BLaER1 treated with 17β-estradiol and CSF1 and Interleukin-3, amounts not matched to agents 10 nM and 100 nM (cell line): ENCODE results near the gene TNS1.

ENCODE experiments used
- H3K27ac ChIP-seq, 11 experiments: shearing (Covaris generic); formaldehyde crosslinking; 2 replicates each; pipeline ENCODE4 v1.8.1; 2022
- H3K27me3 ChIP-seq, 11 experiments: shearing (Covaris generic); formaldehyde crosslinking; 2 replicates each; pipeline ENCODE4 v1.8.1; 2022
- H3K36me3 ChIP-seq, 11 experiments: shearing (Covaris generic); formaldehyde crosslinking; 2 replicates each; pipeline ENCODE4 v1.8.1; 2022
- H3K4me1 ChIP-seq, 10 experiments: shearing (Covaris generic); formaldehyde crosslinking; 2 replicates each; pipeline ENCODE4 v1.8.1; 2022
- H3K4me2 ChIP-seq, 11 experiments: shearing (Covaris generic); formaldehyde crosslinking; 2 replicates each; pipeline ENCODE4 v1.8.1; 2022
- H3K4me3 ChIP-seq, 10 experiments: shearing (Covaris generic); formaldehyde crosslinking; 2 replicates each; pipeline ENCODE4 v1.8.1; 2022
- H3K9ac ChIP-seq, 11 experiments: shearing (Covaris generic); formaldehyde crosslinking; 2 replicates each; pipeline ENCODE4 v1.8.1; 2022
- H3K9me3 ChIP-seq, 11 experiments: shearing (Covaris generic); formaldehyde crosslinking; replicated peaks in 1 of 11; 2 replicates each; pipeline ENCODE4 v1.8.1; 2022
- H4K20me1 ChIP-seq, 11 experiments: shearing (Covaris generic); formaldehyde crosslinking; 2 replicates each; pipeline ENCODE4 v1.8.1; 2022
- Cebpa-rat ChIP-seq, 11 experiments: shearing (Covaris generic); IDR thresholded peaks; 2 replicates each; pipeline ENCODE4 v1.8.1; 2022

The TNS1 gene

DNA sequence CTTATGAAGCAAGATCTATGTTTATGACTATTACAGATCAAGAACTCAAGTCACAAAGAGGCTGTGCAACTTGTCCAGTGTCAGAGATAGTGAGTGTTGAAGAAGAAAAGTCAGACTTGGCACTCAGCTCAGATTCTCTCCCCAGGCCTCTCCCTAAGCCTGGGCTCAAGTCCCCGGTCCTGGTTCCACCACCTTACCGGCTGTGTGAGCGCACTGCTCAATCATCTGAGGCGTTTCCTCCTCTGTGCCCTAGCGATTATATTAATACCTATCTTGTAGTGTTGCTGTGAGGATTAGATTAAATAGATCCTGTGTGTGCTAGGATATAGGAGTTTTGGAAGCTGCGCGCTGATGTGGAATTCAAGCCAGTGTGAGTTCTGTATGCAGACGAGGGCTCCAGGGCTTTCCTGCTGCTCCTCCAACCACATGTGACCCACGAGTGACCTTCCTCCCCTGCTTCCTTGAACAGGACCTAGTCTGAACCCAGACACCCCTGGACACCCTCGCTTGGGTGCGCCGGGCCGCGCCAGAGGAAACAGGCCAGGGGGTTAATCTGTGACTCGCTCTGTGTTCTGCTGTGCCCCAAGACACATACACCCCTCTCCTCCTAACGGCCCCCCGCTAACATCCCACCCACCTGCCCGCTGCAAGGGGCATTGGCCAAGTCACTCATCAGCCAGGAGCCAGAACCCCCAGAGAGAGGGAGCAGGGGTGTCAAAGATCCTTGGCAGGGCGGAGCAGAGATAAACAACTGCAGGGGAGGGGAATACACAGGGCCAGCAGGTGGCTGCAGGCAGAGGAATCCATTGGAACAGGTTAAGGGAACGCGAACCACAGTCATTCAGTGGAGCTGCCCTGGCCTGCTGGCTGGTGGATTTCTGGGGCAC lies 38.3 kb downstream of the TNS1 start:
- no peaks in the 10 kb centered on the region for H3K27me3 ChIP-seq
- H3K27ac ChIP-seq = no peak overlapping the region
- no peaks in the 10 kb centered on the region; a peak in 2 of 22 replicates for H4K20me1 ChIP-seq
- H3K9ac ChIP-seq = no peak overlapping the region
- H3K9me3 ChIP-seq = peaks cover 0 to under 1% (median 0%) of the 10 kb centered on the region in 11 experiments; a peak in 1 of 22 replicates
- H3K4me2 ChIP-seq = peak overlapping the region in 3 of 11 experiments; percentile 15 to 22 (median 18); a peak in 2 of 22 replicates
- H3K4me3 ChIP-seq = no peak overlapping the region
- H3K36me3 ChIP-seq = peaks cover 0 to 22% (median 0%) of the 10 kb centered on the region in 11 experiments; a peak in 7 of 22 replicates
- TF ChIP-seq Cebpa-rat (IDR thresholded peaks at IDR 0.05) = no peak
- peaks cover 0 to 20% (median 13%) of the 10 kb centered on the region in 10 experiments; a peak in 10 of 20 replicates for H3K4me1 ChIP-seq

DNA sequence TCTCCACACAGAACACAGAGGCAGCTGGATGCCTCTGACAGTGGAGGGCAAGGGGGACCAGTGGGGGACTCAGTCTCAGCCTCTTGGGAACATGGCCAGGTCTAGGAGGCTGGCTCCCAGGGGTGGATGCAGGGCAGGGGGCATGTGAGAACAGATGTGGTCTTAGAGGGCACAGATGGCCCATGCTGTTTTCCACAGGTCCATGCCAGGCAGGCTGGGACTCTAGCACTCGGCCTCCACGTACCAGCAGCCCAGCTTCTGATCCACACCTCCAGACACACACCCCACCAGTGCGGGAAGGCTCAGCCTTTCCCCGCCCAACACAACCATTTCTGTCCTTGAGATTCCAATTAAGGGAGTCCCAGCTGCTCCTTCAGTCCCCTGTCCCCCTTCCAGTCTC lies 42.4 kb downstream of the TNS1 start:
- no peak for TF ChIP-seq Cebpa-rat (IDR thresholded peaks at IDR 0.05)
- Histone ChIP-seq H3K27me3 (no peaks in the 10 kb centered on the region), H3K27ac (no peak overlapping the region), H3K4me3 (no peak overlapping the region), H3K9me3 (no peaks in the 10 kb centered on the region), H3K4me1 (peaks cover 0 to 12% (median 8%) of the 10 kb centered on the region in 10 experiments; a peak in 8 of 20 replicates), H4K20me1 (peaks cover 0 to 5% (median 0%) of the 10 kb centered on the region in 11 experiments; a peak in 4 of 22 replicates), H3K4me2 (no peak overlapping the region), H3K36me3 (peaks cover 0 to 28% (median 3%) of the 10 kb centered on the region in 11 experiments; a peak in 10 of 22 replicates), H3K9ac (no peak overlapping the region)

DNA sequence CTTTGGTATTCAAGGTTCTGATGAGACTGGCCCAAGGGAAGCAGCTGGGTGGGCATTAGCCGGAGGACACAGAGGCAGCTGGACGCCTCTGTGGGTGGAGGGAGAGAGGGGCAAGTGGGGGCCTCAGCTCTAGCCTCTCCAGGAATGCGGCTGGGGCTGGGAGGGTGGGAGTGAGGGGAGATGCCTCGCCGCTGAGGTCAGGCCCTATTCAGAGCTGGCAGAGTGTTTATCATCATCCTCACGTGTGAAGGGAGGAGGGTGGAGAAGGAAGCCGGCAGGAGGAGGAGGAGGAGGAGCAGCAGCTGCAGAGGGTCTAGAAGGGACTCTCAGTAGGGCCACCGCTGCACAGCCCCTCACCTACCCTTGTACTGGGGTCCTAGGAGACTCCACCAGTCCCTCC lies 43.1 kb downstream of the TNS1 start:
- no peak for TF ChIP-seq Cebpa-rat (IDR thresholded peaks at IDR 0.05)
- no peaks in the 10 kb centered on the region for H3K9me3 ChIP-seq
- H3K36me3 ChIP-seq = peaks cover 0 to 22% (median 3%) of the 10 kb centered on the region in 11 experiments; a peak in 10 of 22 replicates
- peaks cover 0 to 7% (median 0%) of the 10 kb centered on the region in 11 experiments; a peak in 4 of 22 replicates for H4K20me1 ChIP-seq
- peaks cover 0 to 10% (median 4%) of the 10 kb centered on the region in 10 experiments; a peak in 8 of 20 replicates for H3K4me1 ChIP-seq
- no peak overlapping the region for H3K27ac ChIP-seq
- H3K4me2 ChIP-seq = no peak overlapping the region
- H3K4me3 ChIP-seq = no peak overlapping the region
- no peak overlapping the region for H3K9ac ChIP-seq
- H3K27me3 ChIP-seq = no peaks in the 10 kb centered on the region

DNA sequence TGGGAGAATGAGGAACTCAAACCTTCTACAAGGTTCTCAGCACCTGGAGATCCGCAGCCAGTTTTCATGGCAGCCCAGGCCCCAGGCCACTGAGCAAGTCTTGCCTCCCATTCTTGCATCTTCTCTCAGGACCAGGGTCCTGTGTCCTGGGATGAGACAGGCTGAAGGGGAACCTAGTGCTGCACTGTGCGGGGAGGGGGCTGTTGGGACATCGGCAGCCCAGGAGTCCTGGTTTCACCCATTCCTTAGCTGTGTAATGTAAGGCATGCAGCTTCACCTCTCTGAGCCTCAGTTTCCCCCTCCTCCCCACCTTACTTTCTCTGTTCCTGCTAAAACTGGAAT lies 43.9 kb downstream of the TNS1 start:
- no peaks in the 10 kb centered on the region for H3K9me3 ChIP-seq
- 0 out of 20 replicates have a peak, but pooled peaks cover 0 to 6% (median 0%) of the 10 kb centered on the region in 10 experiments for H3K4me1 ChIP-seq
- TF ChIP-seq Cebpa-rat (IDR thresholded peaks at IDR 0.05) = no peak
- peaks cover 0 to 23% (median 3%) of the 10 kb centered on the region in 11 experiments; a peak in 10 of 22 replicates for H3K36me3 ChIP-seq
- no peak overlapping the region for H3K9ac ChIP-seq
- no peaks in the 10 kb centered on the region for H3K27me3 ChIP-seq
- H3K27ac ChIP-seq = no peak overlapping the region
- no peak overlapping the region for H3K4me2 ChIP-seq
- H4K20me1 ChIP-seq = peaks cover 0 to 7% (median 0%) of the 10 kb centered on the region in 11 experiments; a peak in 4 of 22 replicates
- H3K4me3 ChIP-seq = no peak overlapping the region

DNA sequence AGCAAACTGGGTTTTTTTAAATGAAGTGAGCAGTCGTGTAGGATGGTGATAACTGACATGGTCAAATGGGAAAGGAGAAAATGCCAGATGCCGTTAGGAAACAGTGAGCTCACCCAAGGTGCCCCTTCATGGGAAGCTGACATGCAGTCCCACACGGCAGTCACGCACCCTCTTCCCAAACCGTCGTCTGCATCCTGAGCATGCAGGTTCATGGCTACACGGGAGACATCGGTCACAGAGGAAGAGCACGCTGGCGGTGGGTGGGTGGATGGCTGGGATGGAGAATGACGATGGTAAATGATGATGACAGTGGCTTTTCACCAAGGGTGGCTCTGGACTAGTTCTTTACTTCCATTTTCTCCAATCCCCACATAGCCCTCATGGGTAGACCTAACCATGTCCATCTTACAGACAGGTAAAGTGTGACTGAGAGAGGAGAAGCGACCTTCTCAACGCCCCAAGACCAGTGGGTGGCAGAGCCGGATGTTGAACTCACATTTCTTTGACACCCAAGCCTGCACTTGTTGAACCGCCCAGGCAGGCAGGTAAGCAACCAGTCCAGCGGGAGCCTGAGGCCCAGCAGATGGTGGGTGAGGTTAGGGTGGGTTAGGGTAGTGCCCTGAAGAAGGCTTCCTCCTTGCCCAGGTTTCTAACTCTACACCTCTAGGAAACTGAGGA lies 44.5 kb downstream of the TNS1 start:
- H3K4me2 ChIP-seq = no peak overlapping the region
- H3K27ac ChIP-seq = no peak overlapping the region
- H3K4me1 ChIP-seq = 0 out of 20 replicates have a peak, but pooled peaks cover 0 to 6% (median 0%) of the 10 kb centered on the region in 10 experiments
- no peak overlapping the region for H3K4me3 ChIP-seq
- H3K9ac ChIP-seq = no peak overlapping the region
- TF ChIP-seq Cebpa-rat (IDR thresholded peaks at IDR 0.05) = no peak
- no peaks in the 10 kb centered on the region for H3K27me3 ChIP-seq
- peaks cover 0 to 7% (median 0%) of the 10 kb centered on the region in 11 experiments; a peak in 4 of 22 replicates for H4K20me1 ChIP-seq
- H3K9me3 ChIP-seq = no peaks in the 10 kb centered on the region
- peaks cover 0 to 28% (median 3%) of the 10 kb centered on the region in 11 experiments; a peak in 10 of 22 replicates for H3K36me3 ChIP-seq

DNA sequence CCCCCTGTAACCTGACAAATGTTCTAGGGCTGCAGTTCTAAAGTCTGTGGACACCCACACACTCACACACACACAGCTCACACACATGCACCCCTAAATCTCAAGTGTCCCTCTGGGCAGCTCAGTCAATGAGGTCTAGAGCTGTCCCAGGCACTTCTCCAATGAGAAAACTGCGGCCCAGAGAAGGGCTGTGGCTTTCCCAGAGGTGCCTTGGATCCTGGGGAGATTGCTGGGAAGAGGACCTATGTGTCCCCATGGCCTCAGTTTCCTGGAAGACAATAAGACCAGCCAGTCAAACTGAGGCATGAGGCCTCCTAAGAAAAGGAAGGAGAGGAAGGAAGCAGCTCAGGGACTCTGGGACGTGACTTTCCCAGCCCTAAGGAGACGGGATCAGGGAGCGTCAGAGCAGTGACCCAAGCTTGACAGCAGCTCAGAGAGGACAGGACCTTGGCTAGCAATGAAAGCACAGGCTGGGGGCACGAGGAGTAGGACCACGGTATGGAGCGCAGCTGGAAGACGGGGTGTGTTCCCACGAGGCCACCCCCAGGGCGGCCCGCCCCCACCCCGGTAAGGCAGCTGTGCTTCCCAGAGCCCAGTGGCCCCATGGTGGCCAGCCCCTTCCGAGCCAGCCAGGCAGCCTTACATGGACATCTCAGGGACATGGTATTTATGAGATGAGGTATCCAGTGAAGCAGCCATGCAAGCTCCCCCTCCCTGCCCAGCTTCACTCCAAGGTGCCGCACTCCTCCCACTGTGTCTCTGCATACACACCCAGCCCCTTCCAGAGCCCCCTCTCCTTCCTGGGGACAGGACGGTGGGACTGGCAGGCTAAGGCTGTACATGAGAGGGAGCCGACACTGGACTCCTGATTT lies 46.0 kb downstream of the TNS1 start:
- peaks cover 0 to 42% (median 3%) of the 10 kb centered on the region in 11 experiments; a peak in 11 of 22 replicates for H3K36me3 ChIP-seq
- peaks cover 0 to 7% (median 0%) of the 10 kb centered on the region in 11 experiments; a peak in 4 of 22 replicates for H4K20me1 ChIP-seq
- no peak overlapping the region for H3K27ac ChIP-seq
- TF ChIP-seq Cebpa-rat (IDR thresholded peaks at IDR 0.05) = no peak
- H3K4me3 ChIP-seq = no peak overlapping the region
- H3K4me1 ChIP-seq = 0 out of 20 replicates have a peak, but pooled peaks cover 0 to 6% (median 0%) of the 10 kb centered on the region in 10 experiments
- H3K4me2 ChIP-seq = no peak overlapping the region
- H3K27me3 ChIP-seq = no peaks in the 10 kb centered on the region
- no peaks in the 10 kb centered on the region for H3K9me3 ChIP-seq
- no peak overlapping the region for H3K9ac ChIP-seq

DNA sequence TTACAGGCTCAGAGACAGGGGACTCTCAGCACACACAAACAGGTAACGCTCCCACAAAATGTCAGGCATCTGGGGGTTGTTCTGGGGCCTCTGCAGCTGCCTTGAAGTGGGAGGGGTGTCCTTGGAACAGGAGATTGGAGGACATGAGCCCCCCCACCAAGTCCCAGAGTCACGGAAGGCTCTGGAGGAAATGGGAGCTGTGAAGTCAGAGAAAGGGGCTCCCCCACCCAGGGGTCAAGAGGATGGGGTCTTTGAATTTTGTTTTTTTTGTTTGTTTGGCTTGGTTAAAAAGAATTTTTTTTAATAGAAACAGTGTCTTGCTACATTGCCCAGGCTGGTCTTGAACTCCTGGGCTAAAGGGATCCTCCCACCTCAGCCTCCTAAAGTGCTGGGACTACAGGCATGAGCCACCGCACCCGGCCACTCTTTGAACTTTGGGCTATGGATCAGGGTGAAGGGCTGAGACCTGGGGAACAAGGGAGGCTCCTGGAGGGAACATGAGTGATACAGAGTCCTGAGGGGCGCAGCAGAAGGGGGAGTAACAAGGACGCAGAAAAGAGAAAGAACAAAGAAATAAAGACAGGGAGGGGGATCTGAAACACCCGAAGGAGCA lies 46.8 kb downstream of the TNS1 start:
- no peak for TF ChIP-seq Cebpa-rat (IDR thresholded peaks at IDR 0.05)
- no peak overlapping the region for H3K9ac ChIP-seq
- peaks cover 0 to 42% (median 3%) of the 10 kb centered on the region in 11 experiments; a peak in 11 of 22 replicates for H3K36me3 ChIP-seq
- H3K4me2 ChIP-seq = no peak overlapping the region
- no peak overlapping the region for H3K4me3 ChIP-seq
- 0 out of 20 replicates have a peak, but pooled peaks cover 0 to 6% (median 0%) of the 10 kb centered on the region in 10 experiments for H3K4me1 ChIP-seq
- peaks cover 0 to 7% (median 0%) of the 10 kb centered on the region in 11 experiments; a peak in 4 of 22 replicates for H4K20me1 ChIP-seq
- H3K27ac ChIP-seq = no peak overlapping the region
- H3K27me3 ChIP-seq = no peaks in the 10 kb centered on the region
- H3K9me3 ChIP-seq = no peaks in the 10 kb centered on the region
